Measurements from ENCODE around the gene KCNH1.

DNA sequence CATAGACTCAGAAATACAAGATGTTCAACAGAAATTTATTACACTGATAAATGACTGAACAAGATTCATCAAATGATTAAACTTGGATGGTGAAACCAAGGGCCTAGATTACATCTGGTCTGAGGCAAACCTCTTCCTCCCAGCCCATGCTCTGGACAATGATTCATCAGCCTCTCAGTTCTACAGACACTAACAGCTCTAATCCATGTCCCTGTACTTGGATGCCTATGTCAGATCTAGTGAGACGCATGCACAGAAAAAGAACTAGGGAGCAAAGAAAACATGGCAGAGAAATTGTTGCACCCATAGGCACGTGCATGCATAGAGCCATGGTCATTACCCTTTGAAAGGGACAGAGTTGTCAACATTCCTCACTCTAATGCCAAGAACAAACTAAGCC lies 250.1 kb downstream of the KCNH1 start:
- TF ChIP-seq, protein P1, sequence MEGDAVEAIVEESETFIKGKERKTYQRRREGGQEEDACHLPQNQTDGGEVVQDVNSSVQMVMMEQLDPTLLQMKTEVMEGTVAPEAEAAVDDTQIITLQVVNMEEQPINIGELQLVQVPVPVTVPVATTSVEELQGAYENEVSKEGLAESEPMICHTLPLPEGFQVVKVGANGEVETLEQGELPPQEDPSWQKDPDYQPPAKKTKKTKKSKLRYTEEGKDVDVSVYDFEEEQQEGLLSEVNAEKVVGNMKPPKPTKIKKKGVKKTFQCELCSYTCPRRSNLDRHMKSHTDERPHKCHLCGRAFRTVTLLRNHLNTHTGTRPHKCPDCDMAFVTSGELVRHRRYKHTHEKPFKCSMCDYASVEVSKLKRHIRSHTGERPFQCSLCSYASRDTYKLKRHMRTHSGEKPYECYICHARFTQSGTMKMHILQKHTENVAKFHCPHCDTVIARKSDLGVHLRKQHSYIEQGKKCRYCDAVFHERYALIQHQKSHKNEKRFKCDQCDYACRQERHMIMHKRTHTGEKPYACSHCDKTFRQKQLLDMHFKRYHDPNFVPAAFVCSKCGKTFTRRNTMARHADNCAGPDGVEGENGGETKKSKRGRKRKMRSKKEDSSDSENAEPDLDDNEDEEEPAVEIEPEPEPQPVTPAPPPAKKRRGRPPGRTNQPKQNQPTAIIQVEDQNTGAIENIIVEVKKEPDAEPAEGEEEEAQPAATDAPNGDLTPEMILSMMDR (IDR thresholded peaks at IDR 0.05), result no peak
- TF ChIP-seq EZH2phosphoT487 (IDR thresholded peaks at IDR 0.05; ENCODE audit: borderline replicate concordance, low read depth) (no peak), RAD21 (IDR thresholded peaks at IDR 0.05; ENCODE audit: low read length) (no peak)
- TF ChIP-seq, protein P2, sequence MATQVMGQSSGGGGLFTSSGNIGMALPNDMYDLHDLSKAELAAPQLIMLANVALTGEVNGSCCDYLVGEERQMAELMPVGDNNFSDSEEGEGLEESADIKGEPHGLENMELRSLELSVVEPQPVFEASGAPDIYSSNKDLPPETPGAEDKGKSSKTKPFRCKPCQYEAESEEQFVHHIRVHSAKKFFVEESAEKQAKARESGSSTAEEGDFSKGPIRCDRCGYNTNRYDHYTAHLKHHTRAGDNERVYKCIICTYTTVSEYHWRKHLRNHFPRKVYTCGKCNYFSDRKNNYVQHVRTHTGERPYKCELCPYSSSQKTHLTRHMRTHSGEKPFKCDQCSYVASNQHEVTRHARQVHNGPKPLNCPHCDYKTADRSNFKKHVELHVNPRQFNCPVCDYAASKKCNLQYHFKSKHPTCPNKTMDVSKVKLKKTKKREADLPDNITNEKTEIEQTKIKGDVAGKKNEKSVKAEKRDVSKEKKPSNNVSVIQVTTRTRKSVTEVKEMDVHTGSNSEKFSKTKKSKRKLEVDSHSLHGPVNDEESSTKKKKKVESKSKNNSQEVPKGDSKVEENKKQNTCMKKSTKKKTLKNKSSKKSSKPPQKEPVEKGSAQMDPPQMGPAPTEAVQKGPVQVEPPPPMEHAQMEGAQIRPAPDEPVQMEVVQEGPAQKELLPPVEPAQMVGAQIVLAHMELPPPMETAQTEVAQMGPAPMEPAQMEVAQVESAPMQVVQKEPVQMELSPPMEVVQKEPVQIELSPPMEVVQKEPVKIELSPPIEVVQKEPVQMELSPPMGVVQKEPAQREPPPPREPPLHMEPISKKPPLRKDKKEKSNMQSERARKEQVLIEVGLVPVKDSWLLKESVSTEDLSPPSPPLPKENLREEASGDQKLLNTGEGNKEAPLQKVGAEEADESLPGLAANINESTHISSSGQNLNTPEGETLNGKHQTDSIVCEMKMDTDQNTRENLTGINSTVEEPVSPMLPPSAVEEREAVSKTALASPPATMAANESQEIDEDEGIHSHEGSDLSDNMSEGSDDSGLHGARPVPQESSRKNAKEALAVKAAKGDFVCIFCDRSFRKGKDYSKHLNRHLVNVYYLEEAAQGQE (IDR thresholded peaks at IDR 0.05; ENCODE audit: low read depth, low read length), result no peak
